A549 (cell line): Measurements from ENCODE around the gene KCNJ9. TPM values are rescaled to one million over a fixed set of nuclear protein-coding genes. Genes with fewer than 3 reads are reported as not detected.

Source experiments
- ATAC-seq, 2 experiments: fragments of 200-7000 bp in 1 of 2; fragments of >200 bp in 1 of 2; cut with Nextera tagmentation in 1 of 2; cut with Tn5 transposase in 1 of 2; 3 replicates each; pipeline versions ENCODE4 v1.8.0 to v1.9.1; 2018 to 2020; ENCODE audit warnings: mild to moderate bottlenecking in 1 of 2, moderate library complexity in 1 of 2
- CTCF ChIA-PET: fragments of 300-600 bp; sonication (Branson Sonifier 250); formaldehyde crosslinking; extraction: SDS; loops from one replicate; lab custom pipeline; 2021; ENCODE audit warnings: antibody characterized with exemption, inconsistent platforms; lab: Yijun Ruan, JAX
- POLR2A ChIA-PET: fragments of 350-600 bp; formaldehyde crosslinking; extraction: SDS; loops from one replicate; lab custom pipeline; 2021; ENCODE audit warnings: antibody characterized with exemption, inconsistent platforms; lab: Yijun Ruan, JAX
- DNase-seq, 2 experiments: peaks; one replicate each; pipeline versions ENCODE4 v3.0.0 to v3.0.0-alpha.2; 2011 to 2016; ENCODE audit warnings: low read depth in 1 of 2, low spot score in 1 of 2
- FAIRE-seq: peaks from 2 replicates; lab custom pipeline; 2011; peaks lifted over from hg19 to GRCh38; lab: Jason Lieb, UNC
- H3K27ac ChIP-seq, 2 experiments: fragments of >200 bp; sonication (Bioruptor Twin); formaldehyde crosslinking; 3 replicates each; pipeline ENCODE4 v1.5.1; 2016 to 2017
- H3K4me1 ChIP-seq: fragments of >200 bp; sonication (Bioruptor Twin); formaldehyde crosslinking; 3 replicates; pipeline ENCODE4 v1.6.1; 2016
- H3K4me2 ChIP-seq: fragments of >200 bp; sonication (Bioruptor Twin); formaldehyde crosslinking; 3 replicates; pipeline ENCODE4 v1.6.1; 2016
- H3K4me3 ChIP-seq: fragments of >200 bp; sonication (Bioruptor Twin); formaldehyde crosslinking; 3 replicates; pipeline ENCODE4 v1.5.1; 2016
- H3K9me3 ChIP-seq: fragments of >200 bp; sonication (Bioruptor Twin); formaldehyde crosslinking; 3 replicates; pipeline ENCODE4 v1.6.1; 2016
- CBX8 ChIP-seq: fragments of 200-600 bp; sonication (generic); IDR thresholded peaks from 2 replicates; pipeline ENCODE4 v1.6.1; 2016
- E2F6 ChIP-seq: IDR thresholded peaks from 2 replicates; pipeline ENCODE4 v1.6.1; 2012; ENCODE audit warnings: low read depth, borderline replicate concordance
- FOXS1 ChIP-seq: fragments of 250-450 bp; sonication (Bioruptor Pico); IDR thresholded peaks from 2 replicates; pipeline ENCODE4 v1.5.0; 2020; ENCODE audit warnings: mild to moderate bottlenecking, moderate library complexity
- GATA3 ChIP-seq: IDR thresholded peaks from 2 replicates; pipeline ENCODE4 v1.6.1; 2012; ENCODE audit warnings: borderline replicate concordance
- HOXB5 ChIP-seq: fragments of 250-450 bp; sonication (Bioruptor Pico); IDR thresholded peaks from 2 replicates; pipeline ENCODE4 v1.5.0; 2020; ENCODE audit warnings: mild to moderate bottlenecking, moderate library complexity
- KDM5A ChIP-seq: fragments of 200-600 bp; sonication (generic); IDR thresholded peaks from 2 replicates; pipeline ENCODE4 v1.6.1; 2016; ENCODE audit warnings: antibody characterized with exemption, mild to moderate bottlenecking
- MAZ ChIP-seq: fragments of 150-350 bp; IDR thresholded peaks from 2 replicates; pipeline ENCODE4 v1.6.1; 2014; ENCODE audit warnings: antibody characterized with exemption, low read depth, low read length, borderline replicate concordance
- NFE2L2 ChIP-seq: fragments of 150-350 bp; conservative IDR thresholded peaks from 2 replicates; pipeline ENCODE4 v1.6.1; 2014; ENCODE audit warnings: low read length
- PHF8 ChIP-seq: fragments of 200-600 bp; sonication (generic); IDR thresholded peaks from 2 replicates; pipeline ENCODE4 v1.6.1; 2016; ENCODE audit warnings: low read depth, mild to moderate bottlenecking, antibody characterized with exemption, moderate library complexity, borderline replicate concordance
- POLR2AphosphoS2 ChIP-seq: conservative IDR thresholded peaks from 2 replicates; pipeline ENCODE4 v1.6.1; 2012; ENCODE audit warnings: low read length, improper control_type of control experiment, inconsistent platforms
- RARB ChIP-seq: fragments of 250-450 bp; sonication (Bioruptor Pico); IDR thresholded peaks from 2 replicates; pipeline ENCODE4 v1.8.0; 2021; ENCODE audit warnings: mild to moderate bottlenecking, moderate library complexity
- RCOR1 ChIP-seq: fragments of 150-350 bp; IDR thresholded peaks from 2 replicates; pipeline ENCODE4 v1.6.1; 2014; ENCODE audit warnings: antibody characterized with exemption, low read length, low read depth
- USF2 ChIP-seq: fragments of 450-650 bp; IDR thresholded peaks from 2 replicates; pipeline ENCODE4 v1.6.1; 2014; ENCODE audit warnings: antibody characterized with exemption
- ZFP36 ChIP-seq: fragments of 450-650 bp; IDR thresholded peaks from 2 replicates; pipeline ENCODE4 v1.6.1; 2014; ENCODE audit warnings: borderline replicate concordance; ENCODE audit not compliant: partially characterized antibody
- ZSCAN20 ChIP-seq: fragments of 250-450 bp; sonication (Bioruptor Pico); IDR thresholded peaks from 2 replicates; pipeline ENCODE4 v1.8.0; 2022; ENCODE audit warnings: mild to moderate bottlenecking, moderate library complexity
- WGBS: methylation state at CpG from one replicate; pipeline ENCODE4 v1.1.6; 2017; ENCODE audit errors: missing lambda C conversion rate; 5-methylcytosine and 5-hydroxymethylcytosine counted together
- polyA minus RNA-seq: library from RNA; depleted of rRNA, polyadenylated mRNA; stranded (reverse); fragments of >200 nt; gene quantifications from 2 replicates; pipeline ENCODE4 v1.2.3, GENCODE V29; 2011; rRNA and poly(A)+ RNA removed
- polyA plus RNA-seq, 4 experiments: library from polyadenylated mRNA; depleted of rRNA in 3 of 4; stranded (reverse); fragments of >200 nt; fragmentation: RNase III in 1 of 4; extraction: RNeasy Plus Mini Kit Qiagen cat#74134 plus additional on column Dnase treatment in 1 of 4; gene quantifications; 2 replicates in 3 of 4; 3 replicates in 1 of 4; pipeline ENCODE4 v1.2.3, GENCODE V29; 2011 to 2017
- TF ChIP-seq, protein P1 (sequence below): fragments of 150-350 bp; IDR thresholded peaks from 2 replicates; pipeline ENCODE4 v1.6.1; 2014; ENCODE audit warnings: low read depth, mild to moderate bottlenecking, low read length

The KCNJ9 gene
- polyA plus RNA-seq (2011; rRNA removed) (not detected in 2 replicates), polyA plus RNA-seq (2017; fragmentation: RNase III; extraction: RNeasy Plus Mini Kit Qiagen cat#74134 plus additional on column Dnase treatment) (not detected in 3 replicates), polyA minus RNA-seq (not detected in 2 replicates)
- not detected in 2 replicates for polyA plus RNA-seq (2012; cell fraction: cytosol; rRNA removed)
- polyA plus RNA-seq (2012; cell fraction: nucleus; rRNA removed), result not detected in 2 replicates

DNA sequence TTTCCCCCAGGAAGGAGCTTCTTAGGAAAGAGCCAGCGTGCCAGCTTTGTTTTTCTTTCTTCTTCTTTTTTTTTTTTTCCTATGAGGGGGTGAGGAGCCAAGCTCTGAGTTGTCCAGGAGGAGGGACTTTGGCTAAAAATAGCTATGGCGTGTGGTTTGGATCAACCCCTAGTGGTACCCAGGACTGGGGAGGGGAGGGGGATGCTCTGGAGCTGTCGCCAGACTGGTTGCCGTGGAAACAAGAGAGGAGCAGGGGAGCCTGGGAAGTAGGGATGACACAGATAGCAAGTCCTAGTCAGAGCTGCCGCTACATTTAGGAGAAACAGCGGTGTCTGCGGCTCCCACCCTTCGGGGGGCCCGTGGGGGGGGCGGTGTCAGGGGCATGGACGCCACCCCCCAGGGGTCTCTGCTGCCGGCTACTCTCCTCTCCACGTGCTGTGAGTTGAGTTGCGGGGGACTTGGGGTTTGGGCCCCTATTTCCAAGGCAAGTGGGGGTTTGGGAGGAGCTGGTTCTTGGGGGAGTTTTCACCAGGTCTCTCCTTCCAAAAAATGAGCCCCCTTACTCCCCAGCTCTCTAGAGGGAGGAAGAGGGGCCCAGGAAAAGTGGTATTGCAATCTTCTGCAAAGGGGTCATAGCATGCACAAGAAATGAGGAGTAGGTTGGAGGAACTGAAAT is at the start of gene KCNJ9:
Gene KCNJ9, plus strand, starts transcription at position 278 of the 676 bp plus-strand sequence. CDS start 2,493 bp downstream, outside the sequence.
- 16% methylated on average over 5 of the region's 14 CpGs for WGBS
- H3K27ac ChIP-seq, result no peak within 1 kb of the TSS
- no peak within 1 kb of the TSS for H3K4me2 ChIP-seq
- H3K4me3 ChIP-seq, result no peak within 1 kb of the TSS
- no peak for DNase-seq
- 0 out of 3 replicates have a peak, but pooled peaks cover 2% of the 10 kb centered on the region for H3K4me1 ChIP-seq
- no peak for ATAC-seq
- TF ChIP-seq GATA3 (no peak), RARB (CRISPR knock-in tag) (no peak), POLR2AphosphoS2 (no peak), RCOR1 (no peak), NFE2L2 (no peak), ZSCAN20 (CRISPR knock-in tag) (no peak)
- TF ChIP-seq, all 56 proteins: peak for 0
- POLR2A ChIA-PET, result no interaction called here
- CTCF ChIA-PET, result interaction anchor here (0.8 to 16.8 kb wide), 10 partner anchors 15 to 296 kb away, joined by 3 to 409 read pairs (median 4); partner anchors contain the start of gene KCNJ10
- FAIRE-seq, result no peak
- H3K9me3 ChIP-seq, result no peaks in the 10 kb centered on the region

- peak; percentile 64 to 73 for ATAC-seq
- H3K4me3 ChIP-seq, result peak overlapping the region; percentile 95
- H3K4me2 ChIP-seq, result peak overlapping the region; percentile 95
- peaks cover 12% of the 10 kb centered on the region for H3K4me1 ChIP-seq
- no peak for FAIRE-seq
- 1% methylated on average over 18 of the region's 18 CpGs for WGBS
- ChIA-PET POLR2A (interaction anchor here (0.6 to 2.6 kb wide), 2 partner anchors 11 to 107 kb away, joined by 3 to 7 read pairs; partner anchors contain the start of gene TAGLN2), CTCF (interaction anchor here (0.8 to 4.6 kb wide), 8 partner anchors 9 to 259 kb away, joined by 3 to 35 read pairs (median 4); no protein-coding TSS in a partner anchor)
- no peaks in the 10 kb centered on the region for H3K9me3 ChIP-seq
- TF ChIP-seq CBX8, result no peak
- TF ChIP-seq PHF8, result 0 out of 2 replicates have a peak, but pooled peaks have one; percentile 24
- no peak for TF ChIP-seq GATA3
- DNase-seq, result peak in 1 of 2 experiments; percentile 55
- H3K27ac ChIP-seq, result peak overlapping the region; percentile 83 to 84
Measured at GRCh38 chr1:160032165-160032820, 49.0 kb upstream of the KCNJ9 start.

DNA sequence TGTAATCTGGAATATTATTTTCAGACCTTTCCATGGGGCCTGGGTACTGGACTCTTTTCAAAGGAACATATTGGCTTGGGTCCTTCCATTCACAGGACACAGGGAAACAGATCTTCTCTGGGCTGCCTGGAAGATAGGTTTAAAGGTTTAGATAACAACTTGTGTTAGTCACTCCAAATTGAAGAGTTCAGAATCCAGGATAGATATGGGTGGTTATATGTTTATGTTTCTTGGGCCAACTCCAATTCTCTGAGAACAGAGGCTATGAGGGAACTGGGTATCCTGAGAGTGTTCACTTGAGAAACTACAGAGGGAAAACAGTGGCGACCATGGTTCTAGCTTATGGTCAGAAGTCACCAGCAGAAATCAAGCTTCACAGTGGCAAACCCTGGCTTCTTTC is 40.9 kb upstream of the KCNJ9 start:
- Histone ChIP-seq H3K27ac (no peak overlapping the region), H3K9me3 (no peaks in the 10 kb centered on the region), H3K4me3 (no peak overlapping the region), H3K4me2 (no peak overlapping the region), H3K4me1 (no peaks in the 10 kb centered on the region)
- WGBS, result 58% methylated on average over 1 of the region's 1 CpG
- TF ChIP-seq ZFP36, result no peak
- no peak for TF ChIP-seq E2F6
- TF ChIP-seq, protein P1, sequence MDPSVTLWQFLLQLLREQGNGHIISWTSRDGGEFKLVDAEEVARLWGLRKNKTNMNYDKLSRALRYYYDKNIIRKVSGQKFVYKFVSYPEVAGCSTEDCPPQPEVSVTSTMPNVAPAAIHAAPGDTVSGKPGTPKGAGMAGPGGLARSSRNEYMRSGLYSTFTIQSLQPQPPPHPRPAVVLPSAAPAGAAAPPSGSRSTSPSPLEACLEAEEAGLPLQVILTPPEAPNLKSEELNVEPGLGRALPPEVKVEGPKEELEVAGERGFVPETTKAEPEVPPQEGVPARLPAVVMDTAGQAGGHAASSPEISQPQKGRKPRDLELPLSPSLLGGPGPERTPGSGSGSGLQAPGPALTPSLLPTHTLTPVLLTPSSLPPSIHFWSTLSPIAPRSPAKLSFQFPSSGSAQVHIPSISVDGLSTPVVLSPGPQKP, result no peak
- no peak for TF ChIP-seq POLR2AphosphoS2
- no peak for TF ChIP-seq FOXS1 (CRISPR knock-in tag)
- no peak for TF ChIP-seq MAZ
- TF ChIP-seq USF2, result no peak
- TF ChIP-seq HOXB5 (CRISPR knock-in tag), result no peak
- no peak for TF ChIP-seq KDM5A
- ChIA-PET CTCF (interaction anchor here (0.6 to 15.0 kb wide), 5 partner anchors 9 to 242 kb away, joined by 3 to 258 read pairs (median 4); partner anchors contain the start of genes KCNJ9 and PIGM), POLR2A (no interaction called here)
- DNase-seq, result no peak
- ATAC-seq, result no peak
- FAIRE-seq, result no peak
